IMR-90 (cell line): ENCODE data around the gene MTUS2. TPM values are rescaled to one million over a fixed set of nuclear protein-coding genes. Genes with fewer than 3 reads are reported as not detected.

Experiments used
- ATAC-seq: fragments of 200-7000 bp; cut with Tn5 transposase; 2 replicates; pipeline ENCODE4 v1.9.1; 2020; ENCODE audit warnings: low read depth, mild to moderate bottlenecking, moderate library complexity
- BruUV-seq: library from RNA; stranded (reverse); fragments of 400-500 nt; replicated peaks from 2 replicates; lab custom pipeline; 2021; lab: Mats Ljungman, UMichigan
- CTCF ChIA-PET: fragments of 300-600 bp; formaldehyde crosslinking; extraction: SDS; loops from one replicate; lab custom pipeline; 2021; ENCODE audit warnings: antibody characterized with exemption; lab: Yijun Ruan, JAX
- POLR2A ChIA-PET: fragments of 300-600 bp; sonication (Branson Sonifier 250); formaldehyde crosslinking; loops from one replicate; lab custom pipeline; 2022; ENCODE audit warnings: antibody characterized with exemption; ENCODE audit not compliant: unreplicated experiment; lab: Charles Lee
- DNase-seq: peaks from one replicate; pipeline ENCODE4 v3.0.0; 2013
- H2AFZ ChIP-seq: replicated peaks from 2 replicates; pipeline ENCODE3; 2013; ENCODE audit warnings: low read length, mild to moderate bottlenecking; ENCODE audit not compliant: poor library complexity
- H2AK5ac ChIP-seq: 2 replicates; pipeline ENCODE4 v1.6.1; 2013; ENCODE audit warnings: low read depth, low read length, inconsistent platforms
- H2AK9ac ChIP-seq: replicated peaks from 2 replicates; pipeline ENCODE3; 2013; ENCODE audit warnings: mild to moderate bottlenecking, low read depth, low read length, moderate library complexity; ENCODE audit not compliant: poor library complexity
- H2BK120ac ChIP-seq: 2 replicates; pipeline ENCODE4 v1.6.1; 2013; ENCODE audit warnings: low read depth, low read length, inconsistent platforms
- H2BK15ac ChIP-seq: 3 replicates; pipeline ENCODE4 v1.6.1; 2013; ENCODE audit warnings: low read depth, low read length, inconsistent platforms
- H2BK20ac ChIP-seq: 2 replicates; pipeline ENCODE4 v1.6.1; 2013; ENCODE audit warnings: low read depth, mild to moderate bottlenecking, inconsistent platforms, low read length, moderate library complexity
- H2BK5ac ChIP-seq: 2 replicates; pipeline ENCODE4 v1.6.1; 2013; ENCODE audit warnings: mild to moderate bottlenecking, low read depth, low read length, inconsistent platforms; ENCODE audit not compliant: poor library complexity, severe bottlenecking
- H3K14ac ChIP-seq: replicated peaks from 2 replicates; pipeline ENCODE4 v1.6.1; 2013; ENCODE audit warnings: low read depth, low read length, inconsistent platforms
- H3K18ac ChIP-seq: 2 replicates; pipeline ENCODE4 v1.6.1; 2013; ENCODE audit warnings: low read depth, low read length, control low read depth
- H3K23ac ChIP-seq: 2 replicates; pipeline ENCODE4 v1.6.1; 2013; ENCODE audit warnings: low read depth, low read length, inconsistent platforms
- H3K27ac ChIP-seq: 2 replicates; pipeline ENCODE4 v1.5.1; 2013; ENCODE audit warnings: mild to moderate bottlenecking, control low read depth, low read length; ENCODE audit not compliant: insufficient read depth
- H3K27me3 ChIP-seq: 2 replicates; pipeline ENCODE4 v1.6.1; 2013; ENCODE audit warnings: low read length; ENCODE audit not compliant: control insufficient read depth, insufficient read depth
- H3K36me3 ChIP-seq: 2 replicates; pipeline ENCODE4 v1.6.1; 2013; ENCODE audit warnings: low read length, mixed read lengths; ENCODE audit not compliant: control insufficient read depth, insufficient read depth
- H3K4ac ChIP-seq: 2 replicates; pipeline ENCODE4 v1.6.1; 2013; ENCODE audit warnings: low read depth, low read length, inconsistent platforms
- H3K4me1 ChIP-seq: 2 replicates; pipeline ENCODE4 v1.6.1; 2013; ENCODE audit warnings: low read length, mixed read lengths; ENCODE audit not compliant: control insufficient read depth, insufficient read depth
- H3K4me2 ChIP-seq: 2 replicates; pipeline ENCODE4 v1.6.1; 2013; ENCODE audit warnings: low read depth, mild to moderate bottlenecking, control low read depth, low read length, moderate library complexity
- H3K4me3 ChIP-seq: 2 replicates; pipeline ENCODE4 v1.5.1; 2013; ENCODE audit warnings: low read depth, mild to moderate bottlenecking, control low read depth, low read length, moderate library complexity; ENCODE audit not compliant: insufficient read depth
- H3K56ac ChIP-seq: 2 replicates; pipeline ENCODE4 v1.6.1; 2013; ENCODE audit warnings: low read length, inconsistent platforms; ENCODE audit not compliant: insufficient read depth; ENCODE audit errors: extremely low read depth
- H3K79me1 ChIP-seq, 2 experiments: 2 replicates each; pipeline ENCODE4 v1.6.1; 2013; ENCODE audit warnings: low read length in 2 of 2, inconsistent platforms in 1 of 2, low read depth in 1 of 2
- H3K9ac ChIP-seq: 2 replicates; pipeline ENCODE4 v1.6.1; 2013; ENCODE audit warnings: low read depth, low read length, control low read depth
- H3K9me1 ChIP-seq: 2 replicates; pipeline ENCODE4 v1.6.1; 2013; ENCODE audit warnings: low read length, inconsistent platforms; ENCODE audit not compliant: insufficient read depth
- H3K9me3 ChIP-seq: 2 replicates; pipeline ENCODE4 v1.6.1; 2013; ENCODE audit warnings: low read length; ENCODE audit not compliant: control insufficient read depth, insufficient read depth
- H4K20me1 ChIP-seq: 2 replicates; pipeline ENCODE4 v1.6.1; 2013; ENCODE audit warnings: low read length, inconsistent platforms; ENCODE audit not compliant: insufficient read depth
- H4K5ac ChIP-seq: 2 replicates; pipeline ENCODE4 v1.6.1; 2013; ENCODE audit warnings: mild to moderate bottlenecking, low read depth, low read length, control low read depth
- H4K8ac ChIP-seq, 2 experiments: 2 replicates each; pipeline ENCODE4 v1.6.1; 2013; ENCODE audit warnings: low read depth in 2 of 2, low read length in 2 of 2, control low read depth in 1 of 2, inconsistent platforms in 1 of 2
- H4K91ac ChIP-seq: 2 replicates; pipeline ENCODE4 v1.6.1; 2013; ENCODE audit warnings: low read depth, low read length, inconsistent platforms; ENCODE audit not compliant: insufficient read depth
- ELK1 ChIP-seq: fragments of 150-350 bp; IDR thresholded peaks from 2 replicates; pipeline ENCODE4 v1.6.1; 2016; ENCODE audit warnings: low read depth, mild to moderate bottlenecking, low read length, moderate library complexity, borderline replicate concordance
- MAFK ChIP-seq: IDR thresholded peaks from 2 replicates; pipeline ENCODE4 v1.6.1; 2012; ENCODE audit warnings: low read depth, low read length, improper control_type of control experiment
- MAZ ChIP-seq: IDR thresholded peaks from 2 replicates; pipeline ENCODE4 v1.6.1; 2012; ENCODE audit warnings: low read depth, mild to moderate bottlenecking, low read length, improper control_type of control experiment, moderate library complexity, borderline replicate concordance
- RFX5 ChIP-seq: IDR thresholded peaks from 2 replicates; pipeline ENCODE4 v1.8.0; 2012; ENCODE audit warnings: low read depth, mild to moderate bottlenecking, low read length, moderate library complexity
- WGBS, 2 experiments: methylation state at CpG; one replicate each; pipeline versions ENCODE4 v1.1.5 to v1.1.7; 2013; ENCODE audit warnings: missing lambda C conversion rate in 2 of 2; ENCODE audit not compliant: insufficient read length in 1 of 2; ENCODE audit errors: extremely low coverage in 2 of 2; 5-methylcytosine and 5-hydroxymethylcytosine counted together
- dilution Hi-C: fragments of 300-500 bp; cut with HindIII; formaldehyde crosslinking; loops from one replicate; pipeline ENCODE4 v1.14.3; 2018; ENCODE audit warnings: low sequenced_read_pairs; ENCODE audit not compliant: unreplicated experiment
- in situ Hi-C: fragments of 300-500 bp; cut with MboI; formaldehyde crosslinking; loops from 3 replicates; pipeline ENCODE4 v1.14.3; 2019; ENCODE audit warnings: low sequenced_read_pairs, inconsistent platforms, mixed read lengths
- intact Hi-C: fragments of 100-400 bp; cut with micrococcal nuclease; formaldehyde crosslinking; loops from 2 replicates; pipeline ENCODE4 v1.10.0; 2022
- polyA plus RNA-seq, 3 experiments: library from polyadenylated mRNA; depleted of rRNA; stranded (reverse); fragments of >200 nt; gene quantifications; 2 replicates each; pipeline ENCODE4 v1.2.3, GENCODE V29; 2012; ENCODE audit warnings: low replicate concordance in 1 of 3
- total RNA-seq: library from RNA; depleted of rRNA; stranded (reverse); fragments of >200 nt; gene quantifications from 2 replicates; pipeline ENCODE4 v1.2.3, GENCODE V29; 2012

Gene MTUS2
- total and polyA plus RNA-seq, 2 of the 4 experiments (the other 2 are of a cell fraction), result under 0.01 to 0.02 TPM

- Histone ChIP-seq H3K27me3 (peaks cover 1% of the 10 kb centered on the region; the same call in 1 of the 2 replicates), H4K8ac (no peak overlapping the region), H2AK9ac (no peak overlapping the region), H2AK5ac (no peak overlapping the region), H3K4me1 (no peaks in the 10 kb centered on the region), H3K14ac (no peak overlapping the region), H3K27ac (no peak overlapping the region), H4K91ac (no peak overlapping the region), H3K4ac (no peak overlapping the region), H3K9me1 (no peaks in the 10 kb centered on the region), H3K9ac (no peak overlapping the region), H2BK20ac (no peak overlapping the region), H2BK15ac (no peak overlapping the region), H3K56ac (no peak overlapping the region), H3K36me3 (no peaks in the 10 kb centered on the region), H3K4me2 (no peak overlapping the region), H2BK120ac (no peak overlapping the region), H3K9me3 (no peaks in the 10 kb centered on the region), H3K18ac (no peak overlapping the region), H3K4me3 (no peak overlapping the region), H4K5ac (no peak overlapping the region), H3K79me1 (no peaks in the 10 kb centered on the region), H4K20me1 (no peaks in the 10 kb centered on the region), H2BK5ac (no peak overlapping the region), H2AFZ (no peak overlapping the region), H3K23ac (no peak overlapping the region)
- intact Hi-C loops (no loop called here), dilution Hi-C loops (no loop called here), in situ Hi-C loops (no loop called here)
- DNase-seq (no peak), ATAC-seq (no peak)
- no peak for TF ChIP-seq RFX5
- no peak for TF ChIP-seq MAFK
- TF ChIP-seq ELK1, result no peak
- TF ChIP-seq MAZ, result no peak
- ChIA-PET POLR2A (no interaction called here), CTCF (interaction anchor here (0.8 kb wide), 1 partner anchor 14 kb away, joined by 3 read pairs; no protein-coding TSS in a partner anchor)
- no TSS peak for BruUV-seq
- 20% methylated on average over 1 of the region's 3 CpGs; no CpG with 5 or more reads in 1 of the 2 experiments for WGBS, 2 experiments
Measured at GRCh38 chr13:29384466-29384865, 564.3 kb downstream of the MTUS2 start.
